ENCODE measurements around the gene MRPS16.

GRCh38 chr10:73225518-73225917 lies 26.9 kb downstream of the MRPS16 start:
- TF ChIP-seq CTCF (IDR thresholded peaks at IDR 0.05) (no peak), EZH2 (IDR thresholded peaks at IDR 0.05; ENCODE audit: borderline replicate concordance, insufficient read depth, low read depth, low read length, poor library complexity, severe bottlenecking) (no peak)
